Right lobe of liver (tissue), 4 donors: ENCODE results near the gene ELOVL5.

Experiments
- POLR2A ChIP-seq: fragments of 450-650 bp; IDR thresholded peaks from one replicate; pipeline ENCODE4 v1.6.1; 2017; ENCODE audit warnings: antibody characterized with exemption, mild to moderate bottlenecking
- TF ChIP-seq, protein P1 (sequence below), 4 donors: fragments of 200-600 bp in 3 of 4; fragments of 450-650 bp in 1 of 4; IDR thresholded peaks; one replicate each; pipeline versions ENCODE4 v1.5.1 to v1.8.0; 2016 to 2022; ENCODE audit warnings: antibody characterized with exemption in 4 of 4, mild to moderate bottlenecking in 2 of 4
- donor health status: DM: no; HTN: no; CAD: no.
- donor health status: DM: no; HTN: no; CAD: no.
- donor health status: DM: no; HTN: yes; CAD: no.

DNA sequence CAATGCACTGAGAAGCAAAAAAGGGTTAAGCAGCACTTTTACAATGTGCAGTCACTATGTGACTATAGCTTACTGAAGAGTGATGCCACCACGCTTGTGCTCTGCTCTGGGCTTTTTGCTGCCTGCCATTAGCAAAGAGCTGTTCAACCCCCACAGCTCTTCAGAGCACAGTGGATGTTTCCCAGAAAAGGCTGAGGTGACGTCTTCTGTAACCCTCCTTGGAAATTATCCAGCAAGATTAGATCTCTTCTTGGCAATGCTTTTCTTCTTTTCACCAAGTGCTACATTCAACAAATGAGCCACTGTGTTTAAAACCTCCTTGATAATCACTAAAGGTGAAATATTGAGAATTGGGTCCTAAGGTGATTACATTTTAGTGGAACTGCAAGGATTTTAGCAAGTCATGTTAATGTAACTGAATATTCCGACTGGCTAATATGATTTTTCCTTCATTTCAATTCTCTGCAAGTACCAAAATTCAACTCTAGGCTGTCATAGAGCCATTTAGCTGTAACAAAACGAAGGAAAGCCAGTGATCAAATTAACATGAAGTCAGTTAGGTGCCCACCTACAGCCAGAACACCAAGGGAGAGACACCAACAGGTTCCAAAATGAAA, 34.9 kb downstream of the ELOVL5 start:
- no peak for TF ChIP-seq POLR2A
- TF ChIP-seq, protein P1, sequence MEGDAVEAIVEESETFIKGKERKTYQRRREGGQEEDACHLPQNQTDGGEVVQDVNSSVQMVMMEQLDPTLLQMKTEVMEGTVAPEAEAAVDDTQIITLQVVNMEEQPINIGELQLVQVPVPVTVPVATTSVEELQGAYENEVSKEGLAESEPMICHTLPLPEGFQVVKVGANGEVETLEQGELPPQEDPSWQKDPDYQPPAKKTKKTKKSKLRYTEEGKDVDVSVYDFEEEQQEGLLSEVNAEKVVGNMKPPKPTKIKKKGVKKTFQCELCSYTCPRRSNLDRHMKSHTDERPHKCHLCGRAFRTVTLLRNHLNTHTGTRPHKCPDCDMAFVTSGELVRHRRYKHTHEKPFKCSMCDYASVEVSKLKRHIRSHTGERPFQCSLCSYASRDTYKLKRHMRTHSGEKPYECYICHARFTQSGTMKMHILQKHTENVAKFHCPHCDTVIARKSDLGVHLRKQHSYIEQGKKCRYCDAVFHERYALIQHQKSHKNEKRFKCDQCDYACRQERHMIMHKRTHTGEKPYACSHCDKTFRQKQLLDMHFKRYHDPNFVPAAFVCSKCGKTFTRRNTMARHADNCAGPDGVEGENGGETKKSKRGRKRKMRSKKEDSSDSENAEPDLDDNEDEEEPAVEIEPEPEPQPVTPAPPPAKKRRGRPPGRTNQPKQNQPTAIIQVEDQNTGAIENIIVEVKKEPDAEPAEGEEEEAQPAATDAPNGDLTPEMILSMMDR (IDR thresholded peaks at IDR 0.05) = peak in 1 of 4 donors; percentile 3
